GM12874 (cell line): Measurements from ENCODE around the gene SP3.

ENCODE experiments used
- CTCF ChIP-seq: IDR thresholded peaks from 2 replicates; pipeline ENCODE4 v1.5.1; 2011; ENCODE audit warnings: low read depth, mild to moderate bottlenecking, control low read depth, low read length, moderate library complexity; ENCODE audit not compliant: insufficient read depth

The SP3 gene

GRCh38 chr2:173858291-173858731, 106.9 kb downstream of the SP3 start:
- TF ChIP-seq CTCF, result no peak
